ENCODE data around the gene TGDS. TPM values are rescaled to one million over a fixed set of nuclear protein-coding genes. Genes with fewer than 3 reads are reported as not detected.

The TGDS gene
- 3.9 and 7.1 TPM in 2 replicates for polyA plus RNA-seq

GRCh38 chr13:94595950-94596574 lies at the start of gene TGDS:
TSS of gene TGDS (minus strand) at chr13:94596152. CDS start at chr13:94596136, 16 bp downstream.

DNA sequence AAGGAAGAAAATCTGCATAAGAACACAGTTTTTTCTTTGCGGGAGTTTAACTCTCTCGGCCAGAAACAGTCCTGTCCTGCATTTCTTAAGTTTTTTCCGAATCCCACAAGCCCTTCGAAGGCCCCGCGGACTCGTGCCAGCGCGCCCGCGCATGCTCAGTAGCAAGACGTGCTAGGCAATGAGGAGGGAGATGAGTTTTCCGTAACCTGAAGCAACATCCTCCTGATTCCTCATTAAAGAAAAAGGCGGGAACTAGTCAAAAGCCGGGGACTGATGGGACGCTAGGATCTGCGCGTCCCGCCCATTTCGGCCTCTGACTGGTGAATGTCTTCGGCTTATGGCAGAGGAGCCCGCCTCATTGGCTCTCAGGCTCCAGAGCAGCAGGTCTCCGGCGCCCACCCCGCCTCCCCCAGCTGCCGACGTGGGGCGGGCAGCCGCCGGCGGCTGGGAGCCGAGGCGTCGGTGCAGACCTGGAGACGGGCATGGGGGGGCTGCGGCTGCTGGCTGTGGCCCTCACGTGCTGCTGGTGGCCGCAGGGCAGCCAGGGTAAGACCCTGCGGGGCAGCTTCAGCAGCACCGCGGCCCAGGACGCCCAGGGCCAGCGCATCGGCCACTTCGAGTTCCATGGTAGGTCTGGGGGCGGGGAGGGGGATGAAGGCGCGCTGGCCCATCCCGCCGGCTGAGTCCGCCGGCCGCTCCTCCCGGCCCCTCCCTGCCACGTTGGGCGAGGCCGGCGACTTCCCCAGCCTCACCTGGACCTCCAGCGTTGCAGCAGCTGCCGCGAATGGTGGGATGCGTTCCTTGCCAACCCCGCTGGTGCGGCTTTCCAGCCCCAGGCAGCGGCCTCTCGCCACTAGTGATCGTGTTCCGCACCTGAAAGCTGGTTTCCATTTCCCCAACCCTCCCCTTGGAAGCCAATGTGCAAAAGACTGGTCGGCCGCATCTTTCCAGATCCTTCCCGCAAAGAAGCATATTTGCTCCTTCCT lies 5.8 kb upstream of the TGDS start, which contains the start of gene GPR180:
Gene GPR180, plus strand, starts transcription at position 412 of the 986 bp plus-strand sequence. Its CDS starts 71 bp downstream, at position 483.

Other genes starting within 250 kb of the TGDS start
- gene DCT, start 116.5 kb downstream of the TGDS start, polyA plus RNA-seq = 0.04 and 0.80 TPM in 2 replicates
- 12.9 and 13.6 TPM in 2 replicates for gene GPR180, start 5.7 kb upstream of the TGDS start, polyA plus RNA-seq
- 0.51 and 0.63 TPM in 2 replicates for gene SOX21, start 116.4 kb upstream of the TGDS start, polyA plus RNA-seq